Measurements from ENCODE around the gene CAPN15. TPM values are rescaled to one million over a fixed set of nuclear protein-coding genes. Genes with fewer than 3 reads are reported as not detected.

The CAPN15 gene
- total RNA-seq, 2 donors from 2014 or later = 55.3 to 76.1 TPM

DNA sequence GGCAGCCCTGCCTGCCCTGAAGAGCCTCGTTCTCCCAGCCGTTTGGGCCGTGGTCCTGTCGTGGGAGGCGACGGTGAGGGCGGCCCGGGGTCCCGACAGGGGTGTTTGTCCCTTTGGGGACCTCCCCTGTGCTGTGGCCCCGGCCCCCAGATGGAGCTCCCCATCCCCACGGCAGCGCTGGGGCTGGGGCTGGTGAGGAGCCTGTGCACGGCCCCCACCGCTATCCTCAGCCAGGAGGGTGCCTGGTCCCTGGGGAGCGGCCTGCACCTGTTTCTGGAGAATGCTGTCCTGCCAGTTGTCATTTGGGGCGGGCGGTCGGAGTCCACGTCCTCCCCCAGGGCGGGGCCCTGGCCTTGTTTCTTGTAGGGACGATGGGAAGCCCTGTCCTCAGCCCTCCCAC is 6.6 kb downstream of the CAPN15 start:
- H3K4me1 Mint-ChIP-seq = peaks cover 3% of the 10 kb centered on the region
- H3K27ac ChIP-seq (ENCODE audit: low read depth, low read length) = no peak overlapping the region
- H3K27me3 Mint-ChIP-seq (ENCODE audit: insufficient read depth) = no peaks in the 10 kb centered on the region
- H3K27ac Mint-ChIP-seq = no peak overlapping the region
- DNase-seq = no peak
- H3K4me3 ChIP-seq (ENCODE audit: low read length) = no peak overlapping the region
- H3K9me3 Mint-ChIP-seq = no peaks in the 10 kb centered on the region
- peaks cover 10% of the 10 kb centered on the region for H3K36me3 Mint-ChIP-seq (ENCODE audit: low read depth)
- no peak overlapping the region for H3K9ac ChIP-seq (ENCODE audit: extremely low read depth, low read length, poor library complexity, severe bottlenecking)
- no peaks in the 10 kb centered on the region for H3K9me3 ChIP-seq (ENCODE audit: control insufficient read depth, low read length)
- H3K27me3 ChIP-seq (ENCODE audit: control insufficient read depth, insufficient read depth, low read length, poor library complexity, severe bottlenecking) = no peaks in the 10 kb centered on the region
- H3K4me1 ChIP-seq (ENCODE audit: control insufficient read depth, insufficient read depth, low read length) = peaks cover 12% of the 10 kb centered on the region
- no peak overlapping the region for H3K4me3 Mint-ChIP-seq
- peaks cover 9% of the 10 kb centered on the region for H3K36me3 ChIP-seq (ENCODE audit: control insufficient read depth, insufficient read depth, low read length)
- 90 to 93% methylated on average over 15 to 21 of the region's 21 CpGs for WGBS, 2 experiments (ENCODE audit: insufficient coverage in 1 of 2, insufficient read length in 1 of 2)
- TF ChIP-seq, protein P1, sequence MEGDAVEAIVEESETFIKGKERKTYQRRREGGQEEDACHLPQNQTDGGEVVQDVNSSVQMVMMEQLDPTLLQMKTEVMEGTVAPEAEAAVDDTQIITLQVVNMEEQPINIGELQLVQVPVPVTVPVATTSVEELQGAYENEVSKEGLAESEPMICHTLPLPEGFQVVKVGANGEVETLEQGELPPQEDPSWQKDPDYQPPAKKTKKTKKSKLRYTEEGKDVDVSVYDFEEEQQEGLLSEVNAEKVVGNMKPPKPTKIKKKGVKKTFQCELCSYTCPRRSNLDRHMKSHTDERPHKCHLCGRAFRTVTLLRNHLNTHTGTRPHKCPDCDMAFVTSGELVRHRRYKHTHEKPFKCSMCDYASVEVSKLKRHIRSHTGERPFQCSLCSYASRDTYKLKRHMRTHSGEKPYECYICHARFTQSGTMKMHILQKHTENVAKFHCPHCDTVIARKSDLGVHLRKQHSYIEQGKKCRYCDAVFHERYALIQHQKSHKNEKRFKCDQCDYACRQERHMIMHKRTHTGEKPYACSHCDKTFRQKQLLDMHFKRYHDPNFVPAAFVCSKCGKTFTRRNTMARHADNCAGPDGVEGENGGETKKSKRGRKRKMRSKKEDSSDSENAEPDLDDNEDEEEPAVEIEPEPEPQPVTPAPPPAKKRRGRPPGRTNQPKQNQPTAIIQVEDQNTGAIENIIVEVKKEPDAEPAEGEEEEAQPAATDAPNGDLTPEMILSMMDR (conservative IDR thresholded peaks at IDR 0.05) = no peak

DNA sequence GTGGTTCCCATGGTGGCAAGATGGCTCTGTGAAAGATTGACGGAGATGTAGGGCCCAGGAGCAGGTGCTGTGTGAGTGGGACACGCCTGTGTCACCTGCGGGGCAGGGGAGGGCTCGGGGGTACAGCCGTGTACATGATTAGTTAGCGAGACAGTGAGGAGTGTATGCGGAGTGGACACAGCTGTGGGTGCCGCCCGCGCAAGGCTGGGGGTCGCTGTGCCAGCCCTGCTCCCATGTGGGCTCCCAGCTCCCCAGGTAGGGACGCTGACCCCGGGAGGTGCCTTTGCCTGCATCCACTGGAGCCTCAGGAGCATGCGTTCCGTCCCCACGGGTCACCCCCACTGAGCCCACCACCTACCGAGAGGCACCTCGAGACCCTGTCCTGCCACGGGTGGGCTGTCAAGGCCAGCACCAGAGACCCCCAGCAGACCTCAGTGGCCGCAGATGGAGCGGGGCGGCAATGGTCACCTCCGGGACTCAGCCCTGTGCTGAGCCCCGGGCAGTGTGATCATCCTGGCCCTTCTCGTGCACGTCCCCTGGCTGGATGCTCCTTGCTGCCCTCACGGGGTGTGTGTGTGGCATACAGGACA is 7.4 kb downstream of the CAPN15 start:
- WGBS, 2 experiments (ENCODE audit: insufficient coverage in 1 of 2, insufficient read length in 1 of 2) = 96 to 97% methylated on average over 9 to 27 of the region's 27 CpGs
- peaks cover under 1% of the 10 kb centered on the region for H3K4me1 Mint-ChIP-seq
- H3K4me3 ChIP-seq (ENCODE audit: low read length) = no peak overlapping the region
- H3K27ac Mint-ChIP-seq = no peak overlapping the region
- no peak overlapping the region for H3K27ac ChIP-seq (ENCODE audit: low read depth, low read length)
- peaks cover 10% of the 10 kb centered on the region for H3K36me3 Mint-ChIP-seq (ENCODE audit: low read depth)
- H3K9me3 ChIP-seq (ENCODE audit: control insufficient read depth, low read length) = no peaks in the 10 kb centered on the region
- DNase-seq = no peak
- H3K27me3 ChIP-seq (ENCODE audit: control insufficient read depth, insufficient read depth, low read length, poor library complexity, severe bottlenecking) = no peaks in the 10 kb centered on the region
- TF ChIP-seq, protein P1 (conservative IDR thresholded peaks at IDR 0.05) = no peak
- H3K36me3 ChIP-seq (ENCODE audit: control insufficient read depth, insufficient read depth, low read length) = peaks cover 9% of the 10 kb centered on the region
- H3K4me3 Mint-ChIP-seq = no peak overlapping the region
- H3K9me3 Mint-ChIP-seq = no peaks in the 10 kb centered on the region
- no peak overlapping the region for H3K9ac ChIP-seq (ENCODE audit: extremely low read depth, low read length, poor library complexity, severe bottlenecking)
- H3K27me3 Mint-ChIP-seq (ENCODE audit: insufficient read depth) = no peaks in the 10 kb centered on the region
- peaks cover 9% of the 10 kb centered on the region for H3K4me1 ChIP-seq (ENCODE audit: control insufficient read depth, insufficient read depth, low read length)

DNA sequence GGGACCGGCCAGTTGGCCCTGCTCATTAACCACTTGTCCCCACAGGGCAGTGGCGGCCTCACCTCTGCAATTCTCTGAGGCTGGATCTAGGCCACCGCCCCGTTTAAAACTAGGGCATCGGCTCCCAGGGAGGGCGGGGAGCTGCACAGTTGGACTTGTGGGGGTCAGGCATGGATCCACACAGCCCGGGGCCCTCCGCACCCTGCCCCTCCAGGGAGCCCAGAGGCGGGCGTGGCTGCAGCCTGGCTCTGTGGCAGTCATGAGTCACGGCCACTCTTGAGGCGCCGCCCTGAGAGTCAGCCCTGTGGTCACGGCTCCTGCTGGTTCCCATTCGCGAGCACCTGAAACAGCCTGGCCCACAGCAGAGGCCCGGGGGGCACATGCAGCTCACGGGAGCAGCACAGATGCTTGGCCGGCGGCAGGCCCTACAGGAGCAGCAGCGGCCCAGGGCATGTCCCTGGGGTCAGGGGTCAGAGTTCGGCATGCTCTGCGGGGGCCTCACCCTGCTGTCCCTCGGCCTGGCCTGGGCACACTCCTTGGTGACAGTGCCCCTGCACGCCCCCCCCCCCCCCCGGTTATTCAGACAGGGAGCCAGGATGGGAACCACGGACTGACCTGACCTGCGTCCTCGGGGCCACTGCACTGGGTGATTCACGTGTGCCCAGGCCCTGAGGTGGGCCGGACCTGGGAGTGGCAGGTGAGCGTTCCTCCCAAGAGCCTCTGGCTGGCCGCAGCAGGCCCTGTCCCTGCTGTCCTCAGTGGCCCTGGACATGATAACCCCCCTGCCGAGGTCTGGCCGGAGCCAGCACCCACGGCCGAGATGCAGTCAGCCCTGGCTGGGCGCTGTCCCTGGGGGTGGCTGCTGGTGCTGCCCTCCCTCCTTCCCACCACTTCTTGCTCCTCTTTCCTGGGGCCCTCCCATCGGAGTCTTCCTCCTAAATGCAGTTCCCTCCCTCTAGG is 8.2 kb downstream of the CAPN15 start:
- Mint-ChIP-seq H3K27me3 (ENCODE audit: insufficient read depth) (no peaks in the 10 kb centered on the region), H3K27ac (no peak overlapping the region), H3K9me3 (no peaks in the 10 kb centered on the region), H3K4me1 (no peaks in the 10 kb centered on the region), H3K36me3 (ENCODE audit: low read depth) (peaks cover 10% of the 10 kb centered on the region), H3K4me3 (no peak overlapping the region)
- Histone ChIP-seq H3K36me3 (ENCODE audit: control insufficient read depth, insufficient read depth, low read length) (peaks cover 8% of the 10 kb centered on the region), H3K4me1 (ENCODE audit: control insufficient read depth, insufficient read depth, low read length) (peaks cover 8% of the 10 kb centered on the region), H3K9ac (ENCODE audit: extremely low read depth, low read length, poor library complexity, severe bottlenecking) (no peak overlapping the region), H3K27me3 (ENCODE audit: control insufficient read depth, insufficient read depth, low read length, poor library complexity, severe bottlenecking) (no peaks in the 10 kb centered on the region), H3K27ac (ENCODE audit: low read depth, low read length) (no peak overlapping the region), H3K9me3 (ENCODE audit: control insufficient read depth, low read length) (no peaks in the 10 kb centered on the region), H3K4me3 (ENCODE audit: low read length) (no peak overlapping the region)
- WGBS, 2 experiments (ENCODE audit: insufficient coverage in 1 of 2, insufficient read length in 1 of 2) = 93 to 97% methylated on average over 20 to 39 of the region's 39 CpGs
- TF ChIP-seq, protein P1 (conservative IDR thresholded peaks at IDR 0.05) = no peak
- no peak for DNase-seq

All from endodermal cell (in vitro differentiated cells).